Panc1 (cell line): Measurements from ENCODE around the gene TTLL11. TPM values are rescaled to one million over a fixed set of nuclear protein-coding genes. Genes with fewer than 3 reads are reported as not detected.

Experiments used
- ATAC-seq: fragments of 200-7000 bp; cut with Tn5 transposase; 2 replicates; pipeline ENCODE4 v1.9.1; 2020; ENCODE audit warnings: mild to moderate bottlenecking, moderate library complexity
- BruUV-seq: library from RNA; stranded (reverse); fragments of 400-500 nt; replicated peaks from 2 replicates; lab custom pipeline; 2021; lab: Mats Ljungman, UMichigan
- CTCF ChIA-PET: fragments of 300-600 bp; sonication (Branson Sonifier 250); formaldehyde crosslinking; loops from one replicate; lab custom pipeline; 2022; ENCODE audit warnings: antibody characterized with exemption; lab: Charles Lee
- POLR2A ChIA-PET: fragments of 300-600 bp; sonication (Branson Sonifier 250); formaldehyde crosslinking; loops from one replicate; lab custom pipeline; 2022; ENCODE audit warnings: antibody characterized with exemption; lab: Charles Lee
- DNase-seq: peaks from one replicate; pipeline ENCODE4 v3.0.0-alpha.2; 2010; ENCODE audit warnings: low read depth, low spot score
- H3K27ac ChIP-seq: 2 replicates; pipeline ENCODE4 v1.5.1; 2011; ENCODE audit warnings: mild to moderate bottlenecking, low read length, inconsistent platforms
- H3K27me3 ChIP-seq: fragments of 200-500 bp; sonication (Bioruptor generic); 2 replicates; pipeline ENCODE4 v1.6.0; 2014; ENCODE audit warnings: low read length, inconsistent platforms; ENCODE audit not compliant: control insufficient read depth, insufficient read depth
- H3K36me3 ChIP-seq: fragments of 200-500 bp; sonication (Bioruptor generic); 2 replicates; pipeline ENCODE4 v1.5.1; 2014; ENCODE audit warnings: inconsistent platforms, mild to moderate bottlenecking, low read length, moderate library complexity; ENCODE audit not compliant: control insufficient read depth, insufficient read depth
- H3K4me1 ChIP-seq: 2 replicates; pipeline ENCODE4 v1.5.1; 2011; ENCODE audit warnings: inconsistent platforms, mild to moderate bottlenecking, low read length, moderate library complexity; ENCODE audit not compliant: control insufficient read depth, insufficient read depth
- H3K4me3 ChIP-seq, 2 experiments: 2 replicates each; pipeline ENCODE4 v1.5.1; 2011 to 2012; ENCODE audit warnings: low read depth in 2 of 2, low read length in 2 of 2, mild to moderate bottlenecking in 2 of 2, inconsistent platforms in 1 of 2, moderate library complexity in 1 of 2
- H3K9me3 ChIP-seq: fragments of 200-500 bp; sonication (Bioruptor generic); 2 replicates; pipeline ENCODE4 v1.5.1; 2014; ENCODE audit warnings: low read depth, mild to moderate bottlenecking, inconsistent platforms, low read length, moderate library complexity; ENCODE audit not compliant: control insufficient read depth, insufficient read depth
- POLR2AphosphoS5 ChIP-seq: IDR thresholded peaks from 2 replicates; pipeline ENCODE4 v1.6.1; 2012; ENCODE audit warnings: mild to moderate bottlenecking, low read depth, low read length, moderate library complexity
- REST ChIP-seq, 2 experiments: IDR thresholded peaks; 2 replicates each; pipeline ENCODE4 v1.6.1; 2011 to 2012; ENCODE audit warnings: low read depth in 2 of 2, control low read depth in 1 of 2, low read length in 1 of 2, mild to moderate bottlenecking in 1 of 2, moderate library complexity in 1 of 2; ENCODE audit not compliant: insufficient read depth in 1 of 2
- SIN3A ChIP-seq: IDR thresholded peaks from 2 replicates; pipeline ENCODE4 v1.6.1; 2012; ENCODE audit warnings: low read depth, mild to moderate bottlenecking, low read length, moderate library complexity, borderline replicate concordance; ENCODE audit not compliant: insufficient read depth
- TCF7L2 ChIP-seq: IDR thresholded peaks from 2 replicates; pipeline ENCODE4 v1.6.1; 2011; ENCODE audit warnings: mild to moderate bottlenecking, low read depth, low read length, inconsistent platforms
- in situ Hi-C: cut with HindIII; loops from 2 replicates; pipeline ENCODE4 v1.10.0; 2016; ENCODE audit warnings: low sequenced_read_pairs, low pct_unique_long_range_greater_than_20kb
- intact Hi-C: fragments of 100-400 bp; cut with micrococcal nuclease; formaldehyde crosslinking; loops from one replicate; pipeline ENCODE4 v1.10.0; 2022; ENCODE audit not compliant: unreplicated experiment
- total RNA-seq: library from RNA; stranded (reverse); gene quantifications from one replicate; pipeline ENCODE4 v1.2.1, GENCODE V29; 2021; ENCODE audit not compliant: unreplicated experiment
- TF ChIP-seq, protein P1 (sequence below): fragments of 450-650 bp; IDR thresholded peaks from 2 replicates; pipeline ENCODE4 v1.5.1; 2017; ENCODE audit warnings: mild to moderate bottlenecking

The TTLL11 gene
- total RNA-seq, 1 experiment from 2014 or later = 1.1 TPM

DNA sequence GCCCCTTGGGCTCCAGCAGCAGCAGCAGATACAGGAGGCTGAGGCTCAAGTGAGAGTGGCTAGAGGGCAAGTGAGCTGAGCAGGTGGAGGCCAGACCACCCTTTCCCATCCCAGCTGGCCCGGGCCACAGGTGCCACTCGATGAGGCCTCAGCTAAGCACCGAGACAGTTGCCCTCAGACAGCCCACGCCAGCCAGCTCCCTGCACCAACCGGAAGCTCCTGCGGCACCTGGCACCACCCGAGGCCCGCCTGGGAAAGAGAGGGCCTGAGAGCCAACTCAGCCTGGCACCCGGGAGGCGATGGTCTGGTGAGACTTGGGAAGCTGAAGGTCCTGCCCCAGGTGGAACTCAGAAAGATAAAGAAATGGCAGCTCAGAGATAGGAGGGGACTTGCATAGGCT lies 28.3 kb upstream of the TTLL11 start:
- no TSS peak for BruUV-seq
- no peak for ATAC-seq
- Histone ChIP-seq H3K36me3 (no peaks in the 10 kb centered on the region), H3K9me3 (no peaks in the 10 kb centered on the region), H3K27me3 (no peaks in the 10 kb centered on the region), H3K27ac (no peak overlapping the region), H3K4me3 (no peak overlapping the region), H3K4me1 (no peaks in the 10 kb centered on the region; the same call in 1 of the 2 replicates)
- ChIA-PET CTCF (interaction anchor here (0.5 to 1.4 kb wide), 2 partner anchors 22 to 338 kb away, joined by 4 to 11 read pairs; no protein-coding TSS in a partner anchor), POLR2A (no interaction called here)
- TF ChIP-seq POLR2AphosphoS5 = no peak
- no peak for TF ChIP-seq REST (IDR thresholded peaks at IDR 0.05; ENCODE audit: insufficient read depth in 1 of 2, low read depth in 2 of 2, low read length in 1 of 2)
- TF ChIP-seq TCF7L2 = no peak
- TF ChIP-seq SIN3A = no peak
- TF ChIP-seq, protein P1, sequence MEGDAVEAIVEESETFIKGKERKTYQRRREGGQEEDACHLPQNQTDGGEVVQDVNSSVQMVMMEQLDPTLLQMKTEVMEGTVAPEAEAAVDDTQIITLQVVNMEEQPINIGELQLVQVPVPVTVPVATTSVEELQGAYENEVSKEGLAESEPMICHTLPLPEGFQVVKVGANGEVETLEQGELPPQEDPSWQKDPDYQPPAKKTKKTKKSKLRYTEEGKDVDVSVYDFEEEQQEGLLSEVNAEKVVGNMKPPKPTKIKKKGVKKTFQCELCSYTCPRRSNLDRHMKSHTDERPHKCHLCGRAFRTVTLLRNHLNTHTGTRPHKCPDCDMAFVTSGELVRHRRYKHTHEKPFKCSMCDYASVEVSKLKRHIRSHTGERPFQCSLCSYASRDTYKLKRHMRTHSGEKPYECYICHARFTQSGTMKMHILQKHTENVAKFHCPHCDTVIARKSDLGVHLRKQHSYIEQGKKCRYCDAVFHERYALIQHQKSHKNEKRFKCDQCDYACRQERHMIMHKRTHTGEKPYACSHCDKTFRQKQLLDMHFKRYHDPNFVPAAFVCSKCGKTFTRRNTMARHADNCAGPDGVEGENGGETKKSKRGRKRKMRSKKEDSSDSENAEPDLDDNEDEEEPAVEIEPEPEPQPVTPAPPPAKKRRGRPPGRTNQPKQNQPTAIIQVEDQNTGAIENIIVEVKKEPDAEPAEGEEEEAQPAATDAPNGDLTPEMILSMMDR = no peak
- in situ Hi-C loops = no loop called here
- no peak for DNase-seq
- intact Hi-C loops = loop anchor here (10.0 kb wide), 1 partner anchor 693 kb away; no protein-coding TSS in a partner anchor

DNA sequence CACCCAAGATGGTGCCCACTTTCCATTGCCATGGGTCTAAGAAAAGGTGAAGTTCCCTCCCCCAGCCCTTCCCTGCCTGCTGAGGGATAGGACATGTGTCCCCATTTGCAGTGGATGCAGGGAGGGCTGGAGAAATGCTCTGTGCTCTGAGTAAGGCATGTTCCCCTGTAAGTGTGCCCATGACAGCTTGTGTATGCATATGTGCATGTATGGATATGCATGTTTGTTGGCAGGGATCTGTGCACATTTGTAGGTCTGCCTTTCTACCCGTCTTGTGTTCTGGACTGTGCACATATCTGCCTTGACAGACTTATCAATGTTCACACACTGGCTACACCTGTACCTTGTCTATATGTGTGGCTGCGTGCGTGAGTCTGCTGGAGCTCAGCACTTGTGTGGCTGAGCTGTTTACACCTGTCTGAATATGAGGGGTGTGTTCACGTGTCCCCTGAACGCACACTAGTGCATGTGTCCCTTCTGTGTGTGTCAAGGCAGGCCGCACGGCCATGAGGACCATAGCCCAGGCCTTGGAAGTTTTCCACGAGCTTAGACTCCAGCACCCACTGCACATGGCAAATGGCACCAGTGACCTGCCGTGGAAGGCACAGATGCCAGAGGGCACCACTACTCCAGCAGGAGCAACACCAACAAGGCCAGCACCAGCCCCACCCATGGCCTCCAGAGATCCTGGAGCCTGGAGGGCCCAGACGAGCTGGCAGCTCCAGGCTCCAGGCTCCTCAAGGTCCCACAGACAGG lies 27.4 kb upstream of the TTLL11 start:
- no peaks in the 10 kb centered on the region for H3K27me3 ChIP-seq
- DNase-seq (no peak), ATAC-seq (no peak)
- in situ Hi-C loops (no loop called here), intact Hi-C loops (loop anchor here (10.0 kb wide), 1 partner anchor 694 kb away; no protein-coding TSS in a partner anchor)
- no peaks in the 10 kb centered on the region for H3K36me3 ChIP-seq
- POLR2A ChIA-PET = no interaction called here
- H3K4me3 ChIP-seq = no peak overlapping the region
- H3K4me1 ChIP-seq = no peaks in the 10 kb centered on the region
- no TSS peak for BruUV-seq
- TF ChIP-seq SIN3A = no peak
- no peak for TF ChIP-seq TCF7L2
- no peak for TF ChIP-seq POLR2AphosphoS5
- no peak for TF ChIP-seq REST (IDR thresholded peaks at IDR 0.05; ENCODE audit: insufficient read depth in 1 of 2, low read depth in 2 of 2, low read length in 1 of 2)
- TF ChIP-seq, protein P1 = no peak
- no peaks in the 10 kb centered on the region for H3K9me3 ChIP-seq
- CTCF ChIA-PET = interaction anchor here (0.5 to 1.4 kb wide), 2 partner anchors 21 to 337 kb away, joined by 4 to 11 read pairs; no protein-coding TSS in a partner anchor
- no peak overlapping the region for H3K27ac ChIP-seq
